H1 (cell line): ENCODE data around the gene LRRC74A. TPM values are rescaled to one million over a fixed set of nuclear protein-coding genes. Genes with fewer than 3 reads are reported as not detected.

Experiments used
- CTCF ChIA-PET: fragments of 300-600 bp; sonication (Branson Sonifier 250); formaldehyde crosslinking; loops from one replicate; lab custom pipeline; 2021; ENCODE audit not compliant: partially characterized antibody; lab: Charles Lee
- POLR2A ChIA-PET: fragments of 300-600 bp; sonication (Branson Sonifier 250); formaldehyde crosslinking; loops from one replicate; lab custom pipeline; 2021; ENCODE audit warnings: inconsistent platforms; ENCODE audit not compliant: partially characterized antibody; lab: Charles Lee
- DNase-seq, 2 experiments: peaks; one replicate each; pipeline versions ENCODE4 v3.0.0 to v3.0.0-alpha.2; 2010 to 2022; ENCODE audit warnings: low spot score in 2 of 2, low read depth in 1 of 2, mixed read lengths in 1 of 2
- FAIRE-seq: peaks from 2 replicates; lab custom pipeline; 2011; peaks lifted over from hg19 to GRCh38; lab: Jason Lieb, UNC
- H2AFZ ChIP-seq: 2 replicates; pipeline ENCODE4 v1.8.1; 2012; ENCODE audit warnings: low read length, inconsistent platforms
- H2AK5ac ChIP-seq: 2 replicates; pipeline ENCODE4 v1.6.1; 2013; ENCODE audit warnings: low read depth, low read length
- H2BK120ac ChIP-seq: replicated peaks from 2 replicates; pipeline ENCODE3; 2013; ENCODE audit warnings: low read depth, low read length, inconsistent platforms
- H2BK12ac ChIP-seq: 2 replicates; pipeline ENCODE4 v1.6.1; 2013; ENCODE audit warnings: low read depth, low read length
- H2BK15ac ChIP-seq: 2 replicates; pipeline ENCODE4 v1.6.1; 2013; ENCODE audit warnings: low read length
- H2BK20ac ChIP-seq: 2 replicates; pipeline ENCODE4 v1.6.1; 2013; ENCODE audit warnings: low read length
- H2BK5ac ChIP-seq: 2 replicates; pipeline ENCODE4 v1.6.1; 2013; ENCODE audit warnings: low read depth, low read length
- H3K14ac ChIP-seq: 2 replicates; pipeline ENCODE4 v1.6.1; 2013; ENCODE audit warnings: inconsistent platforms; ENCODE audit not compliant: insufficient read length
- H3K18ac ChIP-seq: 2 replicates; pipeline ENCODE4 v1.6.1; 2013; ENCODE audit warnings: low read length; ENCODE audit errors: extremely low read depth
- H3K23ac ChIP-seq: 2 replicates; pipeline ENCODE4 v1.6.1; 2013; ENCODE audit warnings: inconsistent platforms; ENCODE audit not compliant: insufficient read length
- H3K23me2 ChIP-seq: 2 replicates; pipeline ENCODE4 v1.6.1; 2013; ENCODE audit warnings: low read depth, low read length
- H3K27ac ChIP-seq: 2 replicates; pipeline ENCODE4 v1.6.1; 2011; ENCODE audit warnings: low read depth, low read length, inconsistent platforms
- H3K27me3 ChIP-seq, 4 experiments: replicated peaks in 1 of 4; 1 replicate in 1 of 4; 2 replicates in 3 of 4; pipeline versions ENCODE4 v1.6.1 to v1.8.1; 2011 to 2013; ENCODE audit warnings: low read length in 3 of 4, mild to moderate bottlenecking in 3 of 4, inconsistent platforms in 2 of 4, mixed read lengths in 2 of 4, moderate library complexity in 1 of 4; ENCODE audit not compliant: control insufficient read depth in 3 of 4, insufficient read depth in 3 of 4; ENCODE audit errors: extremely low read depth in 1 of 4
- H3K36me3 ChIP-seq, 4 experiments: 2 replicates each; pipeline versions ENCODE4 v1.6.1 to v1.8.1; 2011 to 2013; ENCODE audit warnings: mild to moderate bottlenecking in 4 of 4, low read length in 3 of 4, moderate library complexity in 2 of 4, control low read depth in 1 of 4, inconsistent platforms in 1 of 4; ENCODE audit not compliant: insufficient read depth in 4 of 4, control insufficient read depth in 2 of 4
- H3K4ac ChIP-seq: replicated peaks from 2 replicates; pipeline ENCODE3; 2013; ENCODE audit warnings: low read length, low read depth, mixed read lengths, inconsistent platforms; ENCODE audit not compliant: insufficient read length
- H3K4me1 ChIP-seq, 4 experiments: replicated peaks in 1 of 4; 1 replicate in 1 of 4; 2 replicates in 3 of 4; pipeline versions ENCODE4 v1.6.1 to v1.8.1; 2011 to 2013; ENCODE audit warnings: low read length in 3 of 4, inconsistent platforms in 2 of 4, mixed read lengths in 1 of 4; ENCODE audit not compliant: insufficient read depth in 4 of 4, control insufficient read depth in 3 of 4
- H3K4me2 ChIP-seq, 2 experiments: 2 replicates each; pipeline versions ENCODE4 v1.6.1 to v1.8.1; 2011 to 2013; ENCODE audit warnings: low read depth in 2 of 2, low read length in 2 of 2, control low read depth in 1 of 2, inconsistent platforms in 1 of 2, mild to moderate bottlenecking in 1 of 2; ENCODE audit not compliant: insufficient read depth in 1 of 2
- H3K4me3 ChIP-seq, 4 experiments: fragments of 200-600, 300-600 bp in 1 of 4; sonication (generic), shearing (Covaris generic), sonication (Bioruptor Twin) in 1 of 4; 2 replicates each; pipeline versions ENCODE4 v1.5.1 to v1.8.1; 2011 to 2016; ENCODE audit warnings: low read length in 4 of 4, low read depth in 3 of 4, control low read depth in 2 of 4, inconsistent platforms in 2 of 4, mild to moderate bottlenecking in 2 of 4, mixed read lengths in 1 of 4, moderate library complexity in 1 of 4; ENCODE audit not compliant: insufficient read depth in 2 of 4; ENCODE audit errors: extremely low read depth in 1 of 4
- H3K56ac ChIP-seq: replicated peaks from 2 replicates; pipeline ENCODE3; 2013; ENCODE audit warnings: low read depth, mild to moderate bottlenecking, mixed read lengths, low read length, inconsistent platforms; ENCODE audit not compliant: insufficient read length
- H3K79me1 ChIP-seq: 2 replicates; pipeline ENCODE4 v1.6.1; 2013; ENCODE audit warnings: low read depth, low read length, control low read depth
- H3K79me2 ChIP-seq, 2 experiments: 2 replicates each; pipeline versions ENCODE4 v1.6.1 to v1.8.1; 2012 to 2013; ENCODE audit warnings: low read length in 2 of 2, mild to moderate bottlenecking in 2 of 2, inconsistent platforms in 1 of 2; ENCODE audit not compliant: insufficient read depth in 2 of 2, control insufficient read depth in 1 of 2
- H3K9ac ChIP-seq, 4 experiments: replicated peaks in 1 of 4; 1 replicate in 1 of 4; 2 replicates in 3 of 4; pipeline versions ENCODE4 v1.6.1 to v1.8.1; 2011 to 2013; ENCODE audit warnings: low read depth in 3 of 4, low read length in 3 of 4, control low read depth in 2 of 4, mild to moderate bottlenecking in 2 of 4, moderate library complexity in 2 of 4, inconsistent platforms in 1 of 4; ENCODE audit errors: extremely low read depth in 1 of 4
- H3K9me3 ChIP-seq, 2 experiments: 2 replicates each; pipeline versions ENCODE4 v1.6.1 to v1.8.1; 2012 to 2013; ENCODE audit warnings: mild to moderate bottlenecking in 2 of 2, moderate library complexity in 2 of 2, control low read depth in 1 of 2, inconsistent platforms in 1 of 2, low read depth in 1 of 2, low read length in 1 of 2, mixed read lengths in 1 of 2; ENCODE audit not compliant: insufficient read depth in 2 of 2
- H4K20me1 ChIP-seq, 2 experiments: replicated peaks in 1 of 2; 2 replicates each; pipeline versions ENCODE3 to v1.8.1; 2011 to 2013; ENCODE audit warnings: inconsistent platforms in 2 of 2, low read length in 2 of 2, mild to moderate bottlenecking in 1 of 2; ENCODE audit not compliant: insufficient read depth in 2 of 2, control insufficient read depth in 1 of 2
- H4K5ac ChIP-seq: 2 replicates; pipeline ENCODE4 v1.6.1; 2013; ENCODE audit warnings: low read length, low read depth, mixed read lengths, inconsistent platforms; ENCODE audit not compliant: insufficient read length
- H4K8ac ChIP-seq: 2 replicates; pipeline ENCODE4 v1.8.0; 2013; ENCODE audit warnings: mild to moderate bottlenecking, moderate library complexity, low read length, inconsistent platforms; ENCODE audit not compliant: insufficient read depth; ENCODE audit errors: extremely low read depth
- H4K91ac ChIP-seq: replicated peaks from 2 replicates; pipeline ENCODE3; 2013; ENCODE audit warnings: low read length, mixed read lengths, inconsistent platforms; ENCODE audit not compliant: insufficient read length
- BCL11A ChIP-seq, 2 experiments: IDR thresholded peaks; one replicate each; pipeline ENCODE4 v1.6.1; 2011; ENCODE audit warnings: low read depth in 2 of 2, low read length in 2 of 2, mild to moderate bottlenecking in 2 of 2
- FOSL1 ChIP-seq: IDR thresholded peaks from 2 replicates; pipeline ENCODE4 v1.6.1; 2011; ENCODE audit warnings: mild to moderate bottlenecking, low read depth, low read length, moderate library complexity; ENCODE audit not compliant: insufficient read depth
- whole genome bisulfite sequencing, 2 experiments: shearing (Covaris generic) in 1 of 2; methylation state at CpG; one replicate each; pipeline versions ENCODE4 v1.1.6 to v1.1.7; 2013 to 2015; ENCODE audit warnings: low lambda C conversion rate in 2 of 2, mixed read lengths in 2 of 2, inconsistent platforms in 1 of 2, low coverage in 1 of 2, missing lambda C conversion rate in 1 of 2; ENCODE audit not compliant: insufficient replicate concordance in 2 of 2, insufficient coverage in 1 of 2, insufficient read length in 1 of 2; ENCODE audit errors: extremely low coverage in 1 of 2, missing lambda C conversion rate in 1 of 2; 5-methylcytosine and 5-hydroxymethylcytosine counted together
- polyA plus RNA-seq, 7 experiments: library from polyadenylated mRNA; depleted of rRNA in 3 of 7; stranded (reverse) in 5 of 7; unstranded in 2 of 7; fragments of >200 nt in 5 of 7; fragments of 200-250 nt in 2 of 7; gene quantifications; 1 replicate in 5 of 7; 2 replicates in 1 of 7; 4 replicates in 1 of 7; pipeline versions ENCODE4 v1.2.1 to v1.2.3, GENCODE V29; 2011 to 2013; ENCODE audit warnings: missing spikeins in 2 of 7, mixed read lengths in 2 of 7
- total RNA-seq: library from RNA; stranded (reverse); fragmentation: NEBNext Ultra II Directional; extraction: Animal tissue kit (Norgen Biotek cat#: 25700); gene quantifications from 2 replicates; pipeline ENCODE4 v1.2.1, GENCODE V29; 2021

The LRRC74A gene
- total and polyA plus RNA-seq, 2 of the 8 experiments (the other 6 are each of a cell fraction or from before 2014, with no cell fraction given) = not detected

GRCh38 chr14:76884853-76885276, 58.7 kb downstream of the LRRC74A start:
- Histone ChIP-seq H2AFZ (peak overlapping the region; percentile 49; the same call in 1 of the 2 replicates), H3K56ac (no peak overlapping the region), H3K4ac (no peak overlapping the region), H3K27me3 (0 out of 7 replicates have a peak, but pooled peaks cover 0 to 3% (median 0%) of the 10 kb centered on the region in 4 experiments), H3K9me3 (no peaks in the 10 kb centered on the region), H3K18ac (no peak overlapping the region), H2BK5ac (peak overlapping the region; percentile 16; the same call in 1 of the 2 replicates), H3K23me2 (no peaks in the 10 kb centered on the region), H2BK12ac (0 out of 2 replicates have a peak overlapping the region, but pooled peaks have one; percentile 39), H2AK5ac (no peak overlapping the region), H2BK120ac (no peak overlapping the region), H3K23ac (no peak overlapping the region), H2BK20ac (no peak overlapping the region), H4K91ac (peak overlapping the region; percentile 31), H4K8ac (no peak overlapping the region), H4K20me1 (no peaks in the 10 kb centered on the region), H3K36me3 (no peaks in the 10 kb centered on the region), H4K5ac (no peak overlapping the region), H3K27ac (no peak overlapping the region), H3K4me1 (peaks cover 0 to 6% (median 3%) of the 10 kb centered on the region in 4 experiments; a peak in 4 of 7 replicates), H2BK15ac (peak overlapping the region; percentile 72; the same call in 1 of the 2 replicates), H3K14ac (no peak overlapping the region), H3K79me2 (no peaks in the 10 kb centered on the region), H3K4me3 (no peak overlapping the region), H3K4me2 (no peak overlapping the region), H3K9ac (no peak overlapping the region), H3K79me1 (no peaks in the 10 kb centered on the region)
- no peak for TF ChIP-seq BCL11A (IDR thresholded peaks at IDR 0.05; ENCODE audit: low read depth in 2 of 2, low read length in 2 of 2)
- no peak for TF ChIP-seq FOSL1
- FAIRE-seq (no peak), DNase-seq (no peak)
- CTCF ChIA-PET = interaction anchor here (0.6 to 27.4 kb wide), 8 partner anchors 10 to 368 kb away, joined by 3 to 719 read pairs (median 7); no protein-coding TSS in a partner anchor
- WGBS, 2 experiments = 82% methylated on average over 14 of the region's 14 CpGs; no CpG with 5 or more reads in 1 of the 2 experiments
- POLR2A ChIA-PET = interaction anchor here (0.7 kb wide), 1 partner anchor 57 kb away, joined by 3 read pairs; no protein-coding TSS in a partner anchor
